ENCODE results near the gene NUFIP1. TPM values are rescaled to one million over a fixed set of nuclear protein-coding genes. Genes with fewer than 3 reads are reported as not detected.

NUFIP1 gene
- total RNA-seq, 1 experiment from 2014 or later = 17.1 TPM

- Histone ChIP-seq H3K23ac (ENCODE audit: insufficient read length, low read depth, low read length) (no peak overlapping the region), H2BK120ac (ENCODE audit: low read depth, low read length, poor library complexity, severe bottlenecking) (no peak overlapping the region), H3K79me1 (ENCODE audit: insufficient read depth, low read depth, low read length, poor library complexity, severe bottlenecking) (no peaks in the 10 kb centered on the region), H4K5ac (ENCODE audit: insufficient read length, low read depth, low read length) (no peak overlapping the region), H4K8ac (replicated peaks; ENCODE audit: insufficient read length, low read depth, low read length) (no peak overlapping the region), H3K4me2 (ENCODE audit: insufficient read depth, insufficient read length, low read length) (no peak overlapping the region), H3K4me1 (ENCODE audit: insufficient read depth, low read length) (no peaks in the 10 kb centered on the region), H3K9ac (ENCODE audit: extremely low read depth, insufficient read length, low read length) (no peak overlapping the region), H2BK5ac (ENCODE audit: insufficient read length, low read length) (no peak overlapping the region), H3K79me2 (ENCODE audit: insufficient read depth, low read length) (no peaks in the 10 kb centered on the region), H4K20me1 (ENCODE audit: control insufficient read depth, insufficient read depth, insufficient read length) (no peaks in the 10 kb centered on the region), H3K14ac (ENCODE audit: insufficient read depth, low read length) (no peak overlapping the region), H2BK12ac (ENCODE audit: insufficient read length, low read depth, low read length) (no peak overlapping the region), H3K9me3 (ENCODE audit: control insufficient read depth, low read depth, low read length) (no peaks in the 10 kb centered on the region), H3K23me2 (ENCODE audit: insufficient read length, low read depth, low read length, poor library complexity, severe bottlenecking) (no peaks in the 10 kb centered on the region), H2AK5ac (ENCODE audit: insufficient read length, low read length) (no peak overlapping the region), H3K18ac (ENCODE audit: insufficient read length, low read depth, low read length) (no peak overlapping the region), H3K27me3 (ENCODE audit: insufficient read depth, low read length) (no peaks in the 10 kb centered on the region), H2AFZ (ENCODE audit: low read length) (no peak overlapping the region), H3K27ac (ENCODE audit: insufficient read length, low read depth, low read length) (no peak overlapping the region), H3K56ac (ENCODE audit: insufficient read length, low read depth, low read length) (no peak overlapping the region), H2BK15ac (ENCODE audit: low read depth, low read length) (no peak overlapping the region), H3T11ph (ENCODE audit: low read length) (no peak overlapping the region), H4K91ac (ENCODE audit: insufficient read length, low read depth, low read length) (no peak overlapping the region), H2BK20ac (ENCODE audit: low read depth, low read length, poor library complexity, severe bottlenecking) (no peak overlapping the region), H3K4ac (ENCODE audit: low read depth, low read length) (no peak overlapping the region)
- no peak for TF ChIP-seq CTCF (conservative IDR thresholded peaks at IDR 0.05)
- H3K27me3 Mint-ChIP-seq (ENCODE audit: low read depth) = no peaks in the 10 kb centered on the region
- DNase-seq = no peak
- WGBS (ENCODE audit: extremely low coverage, insufficient read length, low lambda C conversion rate) = no CpG with 5 or more reads among the region's 6 CpGs
- peaks cover 0 to 3% of the 10 kb centered on the region in 2 experiments; a peak in 2 of 5 replicates for H3K9me3 Mint-ChIP-seq
- H3K4me3 Mint-ChIP-seq = no peak overlapping the region
- no peak overlapping the region for H3K27ac Mint-ChIP-seq
- H3K4me1 Mint-ChIP-seq = peaks cover 0 to 10% of the 10 kb centered on the region in 2 experiments; a peak in 1 of 4 replicates
- no peaks in the 10 kb centered on the region for H3K36me3 Mint-ChIP-seq (ENCODE audit: insufficient read depth in 1 of 3, low read depth in 3 of 3)
Observed at GRCh38 chr13:44895264-44895952, 93.9 kb downstream of the NUFIP1 start.
